CD4-positive, alpha-beta T cell treated with Interleukin-4 for 1 hour (primary cell): ENCODE results near the gene SERPINB13.
A peak's percentile ranks its signal among the peaks of the same experiment; 100 is the strongest.

Experiments
- DNase-seq, 2 donors: peaks; one replicate each; pipeline ENCODE4 v3.0.0-alpha.2; 2020 to 2022

The SERPINB13 gene, protein sequence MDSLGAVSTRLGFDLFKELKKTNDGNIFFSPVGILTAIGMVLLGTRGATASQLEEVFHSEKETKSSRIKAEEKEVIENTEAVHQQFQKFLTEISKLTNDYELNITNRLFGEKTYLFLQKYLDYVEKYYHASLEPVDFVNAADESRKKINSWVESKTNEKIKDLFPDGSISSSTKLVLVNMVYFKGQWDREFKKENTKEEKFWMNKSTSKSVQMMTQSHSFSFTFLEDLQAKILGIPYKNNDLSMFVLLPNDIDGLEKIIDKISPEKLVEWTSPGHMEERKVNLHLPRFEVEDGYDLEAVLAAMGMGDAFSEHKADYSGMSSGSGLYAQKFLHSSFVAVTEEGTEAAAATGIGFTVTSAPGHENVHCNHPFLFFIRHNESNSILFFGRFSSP

DNA sequence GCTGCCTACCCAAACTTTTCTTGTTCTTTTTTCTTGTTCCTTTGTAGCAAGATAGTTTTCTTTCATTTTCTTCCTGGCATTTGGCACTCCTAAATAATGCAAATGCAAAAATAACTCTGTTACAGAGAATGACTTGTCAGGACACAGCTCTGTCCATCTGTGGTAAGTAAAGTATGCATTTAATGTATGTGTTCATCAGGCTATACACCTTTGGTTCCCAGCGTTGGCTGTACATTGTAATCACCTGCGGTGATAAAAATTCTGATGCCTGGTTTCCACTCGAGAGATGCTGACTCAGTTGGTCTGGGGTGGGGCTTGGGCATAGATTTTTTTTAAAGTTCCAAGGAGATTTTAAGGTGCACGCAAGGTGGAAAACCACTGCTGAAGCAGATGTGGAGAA is at the start of gene SERPINB13:
TSS of gene SERPINB13 (plus strand) at position 378 of the 400 bp plus-strand sequence. CDS start 1,325 bp downstream, outside the sequence.
- DNase-seq: no peak

DNA sequence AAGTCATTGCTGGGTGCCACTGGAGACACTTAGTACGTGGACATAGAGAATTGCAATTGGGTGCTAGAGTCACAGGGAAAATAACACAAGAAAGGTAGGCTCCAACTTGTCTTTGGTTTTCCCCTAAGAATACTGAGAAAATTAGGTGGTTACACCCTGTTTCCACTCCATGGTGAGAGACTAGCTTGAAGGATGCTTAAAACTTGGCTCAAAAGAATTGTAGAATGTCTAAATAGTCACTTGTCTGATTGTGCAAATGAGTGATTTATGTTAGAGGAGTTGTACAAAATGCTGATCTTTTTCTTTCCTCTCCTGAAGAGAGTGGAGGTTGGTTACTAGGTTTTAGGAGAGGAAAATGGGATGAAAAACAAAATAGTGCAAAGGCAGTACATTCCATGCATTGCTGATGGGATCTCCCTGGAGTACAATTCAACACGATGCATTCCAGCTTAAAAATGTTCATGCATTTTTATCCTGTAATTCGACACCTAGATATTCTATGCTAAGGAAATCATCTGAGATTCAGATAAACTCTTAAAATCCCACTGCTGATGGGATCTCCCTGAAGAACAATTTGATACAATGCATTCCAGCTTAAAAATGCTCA is 47.1 kb upstream of the SERPINB13 start:
- DNase-seq: no peak

DNA sequence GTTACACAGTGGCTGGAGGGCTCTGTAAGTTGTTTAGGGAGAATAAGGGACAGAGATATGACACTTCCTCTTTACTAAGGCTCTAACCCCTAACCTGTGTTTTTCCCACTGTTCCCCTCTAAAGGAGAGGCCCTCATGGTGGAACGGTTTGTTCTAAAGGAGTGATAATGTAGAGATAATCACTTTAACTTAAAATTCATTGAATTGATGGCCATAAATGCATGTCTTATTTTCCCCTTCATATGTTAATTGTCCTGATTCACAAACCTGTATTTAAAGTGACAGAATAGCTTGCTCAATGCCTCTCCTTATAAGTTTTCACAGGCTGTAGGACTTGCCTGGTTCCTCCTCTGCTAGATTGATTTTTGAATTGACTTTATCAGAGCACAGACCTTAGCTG is 45.1 kb upstream of the SERPINB13 start, which contains the start of gene SERPINB12:
TSS of gene SERPINB12 (plus strand) at position 301 of the 400 bp plus-strand sequence. CDS start 13,791 bp downstream, outside the sequence.
- no peak for DNase-seq

DNA sequence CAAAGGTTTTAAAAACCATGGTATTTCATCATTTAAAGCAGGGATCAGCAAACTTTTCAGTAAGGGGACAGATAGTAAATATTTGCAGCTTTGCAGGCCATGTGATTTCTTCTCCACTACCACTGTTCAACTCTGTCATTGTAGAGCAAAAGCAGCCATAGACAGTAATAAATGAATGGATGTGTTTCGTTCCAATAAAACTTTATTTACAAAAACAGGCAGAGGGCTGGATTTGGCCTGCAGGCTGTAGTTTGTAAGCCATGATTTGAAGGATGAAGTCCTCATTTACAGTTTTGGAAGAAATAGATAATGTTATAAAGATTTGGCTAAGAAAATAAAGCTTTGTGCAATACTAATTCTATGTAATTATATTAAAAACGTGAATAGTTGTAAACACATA is 43.1 kb upstream of the SERPINB13 start:
- no peak for DNase-seq

DNA sequence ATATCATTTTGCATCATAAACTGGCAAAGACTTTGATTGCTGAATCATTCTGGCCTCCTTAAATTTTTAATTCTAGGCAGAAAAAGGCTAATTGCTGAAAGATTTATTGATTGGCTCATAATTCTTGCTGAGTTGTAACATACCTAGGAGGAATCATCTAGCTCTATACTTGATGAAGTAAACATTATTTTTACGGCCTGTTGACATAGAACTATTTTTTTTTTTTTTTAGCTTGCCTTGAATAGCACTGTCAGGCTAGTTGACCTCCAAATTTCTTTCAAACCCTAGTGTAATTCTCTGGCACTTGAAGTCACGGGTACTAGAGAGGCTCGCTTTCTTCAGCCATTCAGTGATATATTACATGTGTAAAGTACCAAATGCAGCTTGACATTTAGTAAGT is 42.1 kb upstream of the SERPINB13 start:
- DNase-seq: no peak

DNA sequence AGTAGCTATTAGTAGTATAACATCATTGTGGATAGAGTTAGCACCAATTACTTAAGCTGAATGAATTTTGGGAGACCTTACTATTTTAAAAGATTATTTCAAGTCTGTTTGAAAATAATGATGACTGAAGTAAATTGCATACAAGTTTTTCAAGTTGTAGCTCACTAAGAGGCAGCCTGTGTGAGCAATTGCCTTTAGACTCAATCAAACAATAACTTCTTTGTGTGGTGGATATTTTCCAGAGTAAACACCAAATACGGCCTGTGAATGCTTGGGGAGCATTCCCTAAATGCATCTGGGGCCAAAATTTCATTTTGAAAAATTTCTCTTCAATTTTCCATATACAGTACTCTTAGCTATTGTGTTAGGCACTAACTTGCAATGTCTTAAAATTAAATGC is 37.1 kb upstream of the SERPINB13 start:
- no peak for DNase-seq

DNA sequence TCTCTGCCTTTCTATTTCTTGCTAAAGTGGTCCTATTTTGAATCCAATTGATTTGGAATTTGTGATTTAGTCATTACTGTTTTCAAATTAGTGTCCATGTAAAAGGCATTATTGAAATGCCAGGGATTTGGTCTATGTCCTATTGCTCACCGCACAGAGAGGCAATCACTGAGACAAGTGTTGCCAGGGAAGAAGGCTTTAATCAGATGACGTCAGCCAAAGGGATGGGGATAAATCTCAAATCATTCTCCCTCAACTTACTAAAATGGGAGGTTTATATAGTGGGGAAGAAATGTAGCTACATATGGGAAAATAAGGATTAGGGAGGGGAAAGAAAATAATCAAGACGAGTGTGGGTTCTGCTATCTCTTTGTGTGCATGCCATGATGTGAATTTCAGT is 35.4 kb upstream of the SERPINB13 start:
- no peak for DNase-seq

DNA sequence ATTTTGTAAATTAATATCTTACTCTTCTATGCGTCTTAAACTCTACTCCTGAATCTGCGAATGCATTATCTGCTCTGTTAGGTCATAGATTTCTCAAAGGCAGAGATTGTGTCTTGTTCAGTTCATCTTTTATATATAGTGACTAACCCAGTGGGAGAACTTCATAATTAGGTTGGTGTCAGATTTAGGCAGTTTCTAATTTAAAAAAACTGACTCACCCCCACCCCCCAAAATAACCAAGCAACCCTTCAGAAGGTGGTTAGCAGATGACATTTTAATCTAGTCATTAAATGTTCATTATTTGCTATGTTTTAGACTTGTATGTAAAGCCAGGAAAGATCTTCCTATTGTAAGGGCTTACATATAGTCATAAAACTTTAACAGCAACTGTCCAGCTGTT is 34.6 kb upstream of the SERPINB13 start:
- no peak for DNase-seq

DNA sequence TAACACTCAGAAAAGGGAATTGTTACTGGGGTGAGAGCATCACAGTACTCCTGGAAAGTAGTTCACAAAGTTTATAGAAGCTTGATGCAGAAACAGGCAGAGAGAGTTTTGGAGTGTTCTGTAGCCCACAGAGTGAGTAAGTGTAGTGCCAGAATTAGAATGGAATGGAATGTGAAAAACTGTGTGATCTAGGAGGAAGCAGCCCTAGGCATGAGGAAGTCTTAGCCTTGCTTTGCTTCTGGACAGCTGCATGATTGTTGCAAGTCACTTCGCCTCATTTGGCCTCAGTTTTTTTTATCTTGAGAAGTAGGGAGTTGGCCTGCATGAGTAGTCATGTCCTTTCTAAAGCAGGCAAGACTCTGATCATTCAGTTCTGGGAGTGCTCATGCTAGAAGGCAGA is 34.1 kb upstream of the SERPINB13 start:
- no peak for DNase-seq

DNA sequence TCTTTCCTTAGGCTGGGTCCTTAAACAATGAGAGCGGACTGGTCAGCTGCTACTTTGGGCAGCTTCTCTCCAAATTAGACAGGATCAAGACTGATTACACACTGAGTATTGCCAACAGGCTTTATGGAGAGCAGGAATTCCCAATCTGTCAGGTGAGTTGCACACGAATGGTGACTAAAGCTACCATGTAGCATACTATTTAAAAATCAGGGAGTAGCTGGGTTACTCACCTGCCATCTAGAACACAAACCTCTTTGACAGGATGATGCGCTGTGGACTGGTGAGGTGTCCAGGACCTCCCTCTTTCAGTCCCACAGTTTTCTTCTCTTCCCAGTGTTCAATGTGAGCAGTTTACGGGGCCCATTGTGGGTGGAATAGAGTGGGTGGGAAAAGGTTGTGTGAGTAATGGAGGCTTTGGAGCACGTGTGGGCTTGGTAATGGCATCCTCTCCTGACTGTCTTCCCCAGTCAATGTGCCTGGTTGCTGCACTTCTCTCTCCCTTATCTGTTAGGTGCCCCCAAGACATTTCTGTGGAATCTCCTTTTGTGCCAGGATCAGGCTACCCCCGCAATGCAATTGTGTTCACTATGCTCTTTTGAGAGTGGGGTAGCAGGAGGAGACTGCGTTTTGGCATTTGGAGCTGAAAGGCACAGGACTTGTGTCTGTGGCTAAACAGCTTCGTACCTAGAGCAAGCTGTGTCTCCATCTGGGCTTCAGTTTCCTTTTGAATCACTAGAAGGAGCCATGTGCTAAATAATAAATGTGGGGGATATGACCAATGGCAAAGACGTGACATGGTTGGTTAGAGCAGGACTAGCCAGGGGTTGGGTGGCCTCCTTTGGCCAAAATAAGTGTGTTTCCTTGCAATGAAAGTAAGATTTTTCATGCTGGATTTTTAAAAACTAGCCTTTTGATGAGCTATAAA is 27.3 kb upstream of the SERPINB13 start:
- DNase-seq: no peak

DNA sequence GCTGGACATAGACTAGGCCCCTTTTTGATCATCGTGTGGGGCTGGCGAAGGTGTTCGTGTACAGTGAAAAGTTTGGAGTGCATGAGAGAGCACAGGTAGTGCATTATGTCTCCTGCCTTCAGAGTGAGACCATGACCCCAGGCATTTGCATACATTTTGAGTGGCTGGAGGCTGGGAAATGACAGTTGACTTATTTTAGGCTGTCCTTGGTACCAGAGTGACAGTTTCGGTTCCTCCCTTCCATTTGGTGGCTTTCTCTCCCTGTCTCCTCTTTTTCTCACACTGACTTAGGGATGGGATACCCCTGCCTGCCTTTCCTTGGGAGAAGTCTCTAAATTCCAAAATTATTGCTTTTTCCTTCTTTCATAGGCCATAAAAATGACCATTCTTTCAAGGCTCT is 24.9 kb upstream of the SERPINB13 start:
- DNase-seq: no peak

DNA sequence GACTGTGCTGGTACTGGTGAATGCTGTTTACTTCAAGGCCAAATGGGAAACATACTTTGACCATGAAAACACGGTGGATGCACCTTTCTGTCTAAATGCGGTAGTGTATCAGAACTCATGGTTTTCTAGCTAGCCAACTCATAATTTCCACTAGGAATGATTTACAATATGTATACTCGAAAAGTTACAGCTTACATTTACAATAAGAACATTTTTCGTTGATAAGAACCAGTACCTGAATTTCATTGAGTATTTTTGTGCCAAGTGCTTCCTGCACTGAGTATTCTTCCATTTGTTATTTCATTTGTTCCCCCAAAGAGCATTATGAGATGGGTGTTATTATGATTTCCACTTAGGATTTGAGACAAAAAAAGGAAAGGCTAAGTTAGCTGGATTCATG is 23.1 kb upstream of the SERPINB13 start:
- no peak for DNase-seq

DNA sequence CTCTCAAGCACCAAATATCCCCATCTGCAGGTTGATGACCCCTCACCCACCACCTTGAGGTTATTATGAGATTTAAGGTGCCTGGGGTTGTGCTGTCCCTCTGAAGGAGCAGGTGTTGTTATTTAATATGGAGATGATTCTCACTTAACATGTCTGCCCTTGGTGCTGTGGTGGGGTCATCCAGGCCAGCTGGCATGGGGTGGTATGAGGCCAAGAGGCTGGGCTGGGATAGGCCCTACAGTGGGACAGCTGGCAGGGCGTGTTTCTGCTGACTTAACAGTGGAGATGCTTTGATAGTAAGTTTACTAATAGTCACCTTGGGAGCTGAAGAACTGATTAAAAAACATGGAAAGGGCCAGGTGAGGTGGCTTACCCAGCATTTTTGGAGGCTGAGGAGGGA is 22.6 kb upstream of the SERPINB13 start:
- no peak for DNase-seq

DNA sequence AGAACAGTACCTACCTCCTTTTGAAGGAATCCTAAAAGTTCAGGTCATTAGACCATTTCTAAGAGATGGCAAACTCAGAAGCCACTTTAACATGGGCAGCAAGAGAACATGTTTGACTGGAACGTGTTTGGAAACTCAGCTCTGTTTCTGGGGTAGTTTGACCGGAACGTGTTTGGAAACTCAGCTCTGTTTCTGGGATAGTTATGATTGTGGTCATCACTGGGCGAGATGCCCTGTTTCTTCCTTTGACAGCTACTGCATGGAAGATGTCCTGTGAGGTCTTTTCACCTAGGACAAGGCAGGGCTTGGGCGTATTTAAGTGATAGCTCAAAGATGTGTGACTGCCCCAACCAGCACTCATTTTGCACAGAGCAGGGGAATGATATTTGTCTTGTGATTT is 19.9 kb upstream of the SERPINB13 start:
- DNase-seq: no peak

DNA sequence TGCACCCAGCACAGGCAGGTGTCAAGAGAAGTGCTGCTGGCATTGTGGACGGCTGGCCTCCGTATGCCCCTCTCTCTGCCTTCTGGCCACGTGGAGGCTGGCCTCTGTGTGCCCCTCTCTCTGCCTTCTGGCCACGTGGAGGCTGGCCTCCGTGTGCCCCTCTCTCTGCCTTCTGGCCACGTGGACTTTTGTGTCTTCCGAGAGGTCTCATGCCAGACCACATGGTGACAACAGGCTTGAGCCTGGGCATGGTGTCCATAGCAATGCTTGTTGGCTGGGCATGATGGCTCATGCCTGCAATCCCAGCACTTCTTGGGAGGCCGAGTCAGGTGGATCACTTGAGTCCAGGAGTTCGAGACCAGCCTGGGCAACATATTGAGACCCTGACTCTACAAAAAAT is 19.3 kb upstream of the SERPINB13 start:
- no peak for DNase-seq

DNA sequence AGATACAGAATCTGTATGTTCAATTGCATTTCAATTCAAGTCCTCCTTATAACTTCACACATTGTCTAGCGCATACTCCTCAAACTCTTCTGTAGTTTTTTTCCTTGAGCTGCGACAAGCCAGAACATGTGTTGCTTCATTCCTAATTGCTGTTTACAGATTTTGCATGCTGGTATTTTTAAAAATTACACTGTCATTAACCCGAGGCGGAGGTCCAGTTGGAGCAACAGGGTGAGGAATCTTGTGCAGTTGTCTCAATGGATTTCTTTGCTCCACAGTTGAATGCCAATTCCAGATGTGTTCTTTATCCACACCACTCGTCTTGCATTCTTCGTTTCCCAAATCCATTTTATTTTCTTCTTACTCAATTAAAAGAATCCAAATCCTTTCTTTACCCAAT is 16.4 kb upstream of the SERPINB13 start:
- DNase-seq: no peak

DNA sequence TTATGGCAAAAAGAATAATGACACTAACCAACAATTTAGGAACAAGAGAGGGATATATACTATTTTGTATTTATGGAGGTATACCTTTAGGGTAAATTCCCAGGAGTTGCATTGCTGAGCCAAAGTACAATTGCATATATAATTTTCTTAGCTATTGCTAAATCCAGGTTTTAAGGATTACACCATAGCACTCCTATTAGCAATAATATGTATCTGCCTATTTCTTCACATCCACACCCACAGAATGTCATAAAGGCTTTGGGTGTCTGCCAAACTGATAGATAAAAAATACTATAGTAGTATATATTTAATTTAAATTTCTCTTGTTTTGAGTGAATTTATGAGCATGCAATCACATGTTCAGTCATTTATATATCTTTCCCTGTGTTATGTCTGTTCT is 11.5 kb upstream of the SERPINB13 start:
- no peak for DNase-seq

DNA sequence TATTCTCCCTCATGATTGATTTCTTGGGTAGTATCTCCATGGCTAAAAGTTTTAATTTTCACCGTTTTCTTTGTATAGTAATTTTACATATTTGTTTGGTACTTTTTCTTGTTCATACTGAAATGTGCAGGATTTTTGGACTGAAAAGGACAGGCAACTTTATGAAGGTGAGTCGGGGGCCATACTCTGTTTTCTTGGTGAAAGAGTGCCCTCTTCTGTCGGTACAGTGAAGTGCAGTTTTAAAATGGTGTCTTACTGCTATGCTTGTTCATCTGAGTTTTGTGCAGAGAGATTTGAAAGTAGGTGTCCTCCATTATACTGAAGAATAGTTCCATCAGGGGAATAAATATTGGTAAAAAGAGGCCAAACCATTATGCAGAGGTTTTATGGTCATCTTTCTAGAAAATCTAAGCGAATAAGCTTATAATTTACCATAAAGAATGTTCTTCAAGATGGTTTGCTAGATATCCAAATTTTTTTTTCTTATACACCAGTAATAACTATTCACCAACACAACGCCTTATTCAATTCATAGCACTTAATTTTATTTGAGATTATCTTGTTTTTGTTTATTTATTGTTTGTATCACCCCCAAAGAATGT is 8.7 kb upstream of the SERPINB13 start:
- DNase-seq: peak in 1 of 2 donors; percentile 5

DNA sequence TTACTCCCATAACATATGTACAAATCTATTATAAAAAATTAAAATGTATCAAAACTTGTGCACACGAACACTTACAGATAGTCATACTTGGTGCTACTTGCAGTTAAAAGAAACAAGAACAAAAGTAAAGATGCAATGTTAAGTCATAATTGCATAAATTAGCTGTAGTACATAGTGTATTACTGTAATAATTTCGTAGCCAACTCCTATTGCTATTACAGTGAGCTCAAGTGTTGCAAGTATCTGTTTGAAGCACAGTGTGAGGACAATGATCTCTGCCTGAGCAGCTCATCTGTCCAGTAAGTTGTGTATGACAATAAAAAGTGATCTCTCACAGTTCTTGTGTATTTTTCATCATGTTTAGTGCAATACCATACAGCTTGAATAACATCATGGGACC is 7.5 kb upstream of the SERPINB13 start:
- no peak for DNase-seq

DNA sequence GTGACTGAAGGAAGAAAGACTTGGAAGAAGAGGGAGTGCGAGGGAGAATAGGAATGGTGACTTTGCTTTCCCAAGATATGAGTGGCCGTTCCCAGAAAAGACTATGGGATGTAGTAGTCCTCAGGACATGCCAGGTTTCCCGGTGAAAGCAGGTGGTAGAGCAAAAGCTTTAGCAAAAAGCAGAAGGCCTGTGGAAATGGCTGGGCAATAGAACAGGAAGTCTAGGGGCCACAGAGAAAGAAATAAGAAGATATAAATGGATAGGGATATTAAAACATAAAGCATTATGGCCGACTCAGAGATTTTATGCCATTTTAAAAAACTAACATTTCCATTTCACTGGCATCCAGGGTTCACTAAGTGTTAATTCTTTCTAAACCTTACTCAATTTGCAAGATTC is 1.2 kb upstream of the SERPINB13 start:
- DNase-seq: no peak

DNA sequence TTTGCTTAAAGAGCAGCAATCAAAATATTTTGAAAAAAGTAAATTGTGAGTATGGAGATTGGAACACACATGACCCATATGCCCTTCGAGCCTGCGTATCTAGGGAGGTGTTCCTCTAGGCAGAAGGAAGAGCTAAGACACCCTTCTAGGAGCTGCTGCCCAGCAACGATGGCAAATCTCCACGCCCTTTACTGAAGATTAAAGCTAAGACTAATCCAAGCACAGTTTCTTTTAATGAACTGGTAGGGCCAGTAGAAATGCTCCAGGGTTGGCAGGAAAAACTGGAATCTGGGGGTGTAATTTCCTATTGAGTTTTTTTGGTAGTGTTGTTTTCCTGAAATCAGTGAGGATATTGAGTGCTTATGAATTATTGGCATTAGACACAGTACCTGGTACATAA is 712 bp upstream of the SERPINB13 start:
- no peak for DNase-seq

DNA sequence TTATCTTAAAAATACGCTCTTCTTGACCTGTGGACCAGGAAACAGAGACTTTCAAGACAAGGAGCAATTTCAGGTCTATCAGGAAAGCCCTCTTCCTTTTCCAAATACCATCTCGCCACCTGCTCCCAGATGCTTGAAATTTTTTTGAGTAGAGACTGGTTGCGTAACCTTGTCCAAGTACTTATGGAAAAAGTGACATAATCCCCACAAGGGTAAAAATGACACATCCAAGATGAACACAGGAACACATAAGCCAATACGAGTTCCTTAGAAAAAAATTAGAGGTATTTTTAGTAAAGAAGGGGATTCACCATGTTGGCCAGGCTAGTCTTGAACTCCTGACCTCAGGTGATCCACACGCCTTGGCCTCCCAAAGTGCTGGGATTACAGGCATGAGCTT is 1.8 kb downstream of the SERPINB13 start:
- no peak for DNase-seq

DNA sequence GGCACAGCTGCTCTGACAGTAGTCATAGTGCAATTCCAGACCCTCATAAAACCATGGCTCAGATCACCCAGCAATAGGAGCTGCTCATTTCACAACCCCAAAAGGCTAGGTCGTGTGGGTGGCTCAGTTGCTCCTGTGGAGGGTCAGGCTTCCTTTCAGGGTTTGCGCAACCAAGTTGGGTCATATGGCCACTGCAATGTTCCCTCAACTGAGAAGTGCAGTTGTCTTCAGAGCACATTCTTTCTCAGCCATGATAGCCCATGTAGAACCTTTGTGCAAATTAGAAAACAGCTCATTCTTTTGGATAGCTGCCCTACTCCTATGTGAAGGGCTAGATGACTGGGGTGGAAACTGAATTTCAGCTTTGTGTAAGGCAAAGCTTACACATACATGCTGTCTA is 3.2 kb downstream of the SERPINB13 start:
- DNase-seq: no peak
